HG03196 (cell line): ENCODE results near the gene SRPX.

Source experiments
- ATAC-seq: cut with Tn5 transposase; IDR thresholded peaks from one replicate; pipeline ENCODE4 v1.9.1; 2021; ENCODE audit not compliant: unreplicated experiment

SRPX gene, protein sequence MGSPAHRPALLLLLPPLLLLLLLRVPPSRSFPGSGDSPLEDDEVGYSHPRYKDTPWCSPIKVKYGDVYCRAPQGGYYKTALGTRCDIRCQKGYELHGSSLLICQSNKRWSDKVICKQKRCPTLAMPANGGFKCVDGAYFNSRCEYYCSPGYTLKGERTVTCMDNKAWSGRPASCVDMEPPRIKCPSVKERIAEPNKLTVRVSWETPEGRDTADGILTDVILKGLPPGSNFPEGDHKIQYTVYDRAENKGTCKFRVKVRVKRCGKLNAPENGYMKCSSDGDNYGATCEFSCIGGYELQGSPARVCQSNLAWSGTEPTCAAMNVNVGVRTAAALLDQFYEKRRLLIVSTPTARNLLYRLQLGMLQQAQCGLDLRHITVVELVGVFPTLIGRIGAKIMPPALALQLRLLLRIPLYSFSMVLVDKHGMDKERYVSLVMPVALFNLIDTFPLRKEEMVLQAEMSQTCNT

DNA sequence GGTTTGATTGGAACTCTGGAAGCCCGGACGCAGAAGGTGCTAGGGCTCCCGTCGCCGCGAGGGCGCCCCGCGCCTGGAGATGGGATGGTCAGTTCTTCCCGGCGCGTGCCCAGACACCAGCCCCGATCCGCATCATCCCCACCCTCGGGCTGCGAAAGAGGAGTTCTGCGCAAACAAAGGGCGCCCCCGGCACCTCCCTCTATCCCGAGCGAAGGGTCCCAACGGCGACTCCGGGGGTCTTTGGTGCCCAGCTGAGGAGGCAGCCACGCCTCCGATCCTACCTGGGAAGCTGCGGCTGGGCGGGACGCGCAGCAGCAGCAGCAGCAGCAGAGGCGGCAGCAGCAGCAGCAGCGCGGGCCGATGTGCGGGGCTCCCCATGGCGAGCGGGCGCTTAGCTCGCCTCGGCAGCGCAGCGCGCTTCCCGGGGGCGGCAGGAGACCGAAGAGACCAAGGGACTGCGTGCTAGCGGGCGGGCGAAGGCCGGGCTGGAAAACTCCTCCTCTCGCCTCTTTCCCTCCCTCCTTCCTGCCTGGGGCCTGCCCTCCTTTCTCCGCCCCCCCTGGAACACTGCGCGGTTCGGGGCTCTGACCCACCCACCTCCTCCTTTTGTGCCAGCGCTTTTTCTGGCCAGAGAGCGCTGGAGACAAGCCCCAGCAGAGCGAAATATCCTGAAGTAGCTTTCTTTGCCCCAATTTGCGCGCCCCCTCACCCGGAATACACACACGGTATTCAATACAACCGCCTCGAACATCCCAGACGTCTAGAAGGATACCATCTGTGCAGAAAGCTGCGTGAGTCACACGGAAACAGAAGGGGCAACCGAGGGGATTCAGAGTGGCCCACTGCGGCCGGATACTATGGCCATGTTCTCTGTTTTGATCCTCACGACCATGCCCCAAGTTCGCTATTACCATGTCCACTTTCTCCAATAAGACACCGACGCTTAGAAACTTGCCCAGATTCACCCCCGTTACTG, at the start of gene SRPX:
TSS of gene SRPX (minus strand) at position 457 of the 976 bp plus-strand sequence. CDS start at position 378, 79 bp downstream.
- no peak for ATAC-seq

GRCh38 chrX:38268011-38268410, 47.3 kb upstream of the SRPX start:
- ATAC-seq = no peak

- ATAC-seq = no peak
Observed at GRCh38 chrX:38262715-38263620, 42.3 kb upstream of the SRPX start.

GRCh38 chrX:38260231-38260630, 39.6 kb upstream of the SRPX start:
- no peak for ATAC-seq

DNA sequence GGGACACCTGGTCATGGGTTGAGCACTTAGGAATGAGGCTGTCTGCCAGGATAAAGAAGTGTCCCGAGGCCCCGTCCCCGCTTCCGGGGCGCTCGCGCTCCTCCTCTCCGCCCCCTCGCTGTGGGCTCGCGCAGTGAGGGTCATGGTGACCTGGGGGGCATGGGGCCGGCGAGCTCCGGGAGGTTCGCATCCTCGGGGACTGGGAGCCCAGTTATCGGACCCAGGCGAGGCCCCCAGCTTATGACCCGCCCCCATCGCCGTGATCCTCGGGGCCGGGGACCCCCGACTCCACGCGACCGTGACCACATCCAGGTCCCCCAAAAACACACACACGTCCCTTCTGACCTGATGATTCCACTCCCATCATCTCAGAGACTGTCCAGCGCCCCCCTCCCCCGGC, 35.3 kb upstream of the SRPX start:
- ATAC-seq = no peak

- no peak for ATAC-seq
Observed at GRCh38 chrX:38249965-38250364, 29.3 kb upstream of the SRPX start.

DNA sequence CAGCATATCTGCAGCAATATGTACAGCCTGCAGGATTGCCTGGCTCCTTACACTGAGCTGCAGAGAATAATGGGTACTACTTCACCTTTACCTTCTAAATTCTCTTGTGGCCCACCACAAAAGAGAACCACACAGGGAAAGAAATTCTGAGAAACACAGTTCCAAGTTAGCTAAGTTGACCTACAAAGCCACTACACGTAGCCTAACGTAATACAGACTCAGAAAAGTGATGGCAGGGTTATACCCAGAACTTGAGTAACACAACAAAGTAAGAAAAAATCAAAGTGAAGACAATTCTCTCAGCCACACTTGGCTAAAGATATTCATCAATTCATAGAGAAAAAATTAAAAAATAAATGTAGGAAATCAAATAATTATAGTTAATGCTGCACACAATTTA, 26.4 kb upstream of the SRPX start:
- no peak for ATAC-seq

DNA sequence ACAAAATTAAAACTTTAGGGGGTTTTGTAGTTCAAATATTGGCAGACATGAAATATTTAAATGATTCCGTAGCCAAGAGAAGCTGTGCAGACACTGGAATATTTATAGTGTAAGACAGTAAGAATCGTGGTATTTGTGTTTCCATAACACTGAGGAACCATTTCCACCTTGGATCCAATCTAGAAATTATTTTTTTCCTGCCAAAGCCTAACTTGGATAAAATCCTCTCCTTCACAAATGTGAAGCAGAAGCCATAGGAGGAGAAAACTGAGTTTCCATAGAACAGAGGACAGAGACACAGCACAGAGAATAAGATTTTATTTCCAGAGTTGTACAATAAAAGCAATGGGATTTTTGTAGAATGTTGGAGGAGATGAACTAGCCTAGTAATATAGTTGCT, 19.9 kb upstream of the SRPX start:
- ATAC-seq = no peak

GRCh38 chrX:38236901-38237615, 16.4 kb upstream of the SRPX start:
- no peak for ATAC-seq

- no peak for ATAC-seq
Observed at GRCh38 chrX:38233891-38234667, 13.4 kb upstream of the SRPX start.

DNA sequence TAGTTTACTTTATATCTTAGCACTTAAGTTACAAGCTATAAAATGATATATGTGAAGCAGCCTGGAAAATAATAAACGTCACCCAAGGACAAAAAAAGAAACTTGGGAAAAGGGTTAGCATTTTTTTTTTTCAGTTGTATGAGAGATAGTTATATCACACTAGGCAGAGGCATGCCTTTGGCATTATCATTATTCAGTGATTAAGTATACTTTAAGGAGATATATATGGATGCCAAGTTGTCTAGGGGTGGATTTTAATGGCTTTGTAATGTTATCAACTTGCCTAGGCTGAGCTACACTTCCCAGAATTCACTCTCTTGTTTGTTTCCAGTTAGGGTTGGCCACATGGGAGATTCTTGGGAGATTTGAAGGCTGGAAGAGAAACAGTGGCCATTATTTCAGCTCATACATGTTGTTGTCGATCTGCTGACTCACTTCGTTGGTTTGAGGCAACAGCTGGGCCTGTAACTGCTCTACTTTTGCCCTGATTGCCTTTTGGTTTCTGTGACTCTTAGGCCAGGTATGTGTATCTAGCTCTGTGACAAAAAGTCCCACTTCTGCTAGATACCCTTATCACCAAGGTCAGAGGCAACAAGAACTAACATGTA, 11.5 kb upstream of the SRPX start:
- no peak for ATAC-seq

GRCh38 chrX:38225093-38225492, 4.4 kb upstream of the SRPX start:
- no peak for ATAC-seq

- no peak for ATAC-seq
Observed at GRCh38 chrX:38224160-38224559, 3.5 kb upstream of the SRPX start.

GRCh38 chrX:38221391-38221929, 789 bp upstream of the SRPX start:
- ATAC-seq = no peak

- ATAC-seq = no peak
Observed at GRCh38 chrX:38220024-38220414, 652 bp downstream of the SRPX start.

DNA sequence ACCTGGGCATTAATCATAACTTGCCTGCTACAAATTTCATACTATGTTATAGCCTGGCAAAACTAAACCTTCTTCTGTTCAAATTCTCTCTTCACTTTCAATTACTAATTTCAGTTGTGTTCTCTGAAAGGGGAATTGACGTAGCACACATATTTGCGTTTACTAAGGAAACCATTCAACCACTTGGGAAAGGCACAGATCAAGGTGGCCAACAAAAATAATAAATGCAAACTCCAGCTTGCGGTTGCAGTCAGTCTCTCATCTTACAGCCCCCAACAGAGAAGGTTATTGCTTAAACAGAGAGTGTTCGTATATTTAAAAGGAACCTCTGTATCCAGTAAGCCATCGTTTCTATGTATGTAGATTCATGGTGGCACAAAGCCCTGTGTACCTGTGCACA, 4.0 kb downstream of the SRPX start:
- ATAC-seq = no peak

DNA sequence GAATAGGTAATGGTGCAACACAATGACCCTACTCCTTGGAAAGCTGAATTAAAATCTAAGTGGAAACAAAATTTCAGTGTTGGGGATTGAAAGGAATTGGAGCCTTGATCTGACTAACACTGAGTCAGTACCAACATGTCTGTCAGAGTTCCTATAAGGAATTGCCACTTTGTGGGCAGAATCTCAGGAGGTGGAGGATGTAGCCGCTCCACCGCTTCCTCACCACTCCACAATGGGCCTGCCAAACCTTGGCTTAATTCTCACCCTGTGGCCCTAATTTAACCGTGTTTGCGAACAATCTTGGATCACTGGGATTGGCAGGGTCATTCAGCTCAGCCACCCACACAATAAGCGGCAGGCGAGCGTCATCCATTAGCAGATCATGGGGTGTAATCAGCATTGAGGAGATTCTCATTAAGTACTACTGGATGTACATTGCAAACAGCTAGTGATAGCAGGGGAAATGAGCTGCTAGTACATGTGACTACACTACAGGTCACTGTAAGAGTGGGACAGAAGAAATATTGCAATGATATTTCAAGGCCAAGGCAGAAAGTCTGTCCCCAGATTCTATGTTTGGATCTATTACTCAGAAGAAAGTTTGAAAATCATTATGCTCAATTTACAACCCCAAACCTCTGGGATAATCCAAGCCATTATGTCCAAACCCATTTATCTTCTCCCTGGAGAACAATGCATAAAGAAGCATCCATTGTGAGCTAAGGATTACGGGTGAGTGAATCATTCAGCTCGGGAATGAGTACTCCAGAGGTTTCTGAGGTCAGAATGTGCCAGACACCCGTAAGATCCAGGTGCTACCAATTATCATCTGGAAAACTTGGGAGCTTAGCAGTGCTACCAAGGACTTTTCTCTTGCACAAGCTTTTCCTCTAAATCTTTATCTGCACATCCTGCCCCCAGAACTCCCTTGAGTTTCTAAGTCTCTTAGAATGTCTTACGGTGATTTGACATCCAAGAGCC, 5.8 kb downstream of the SRPX start:
- no peak for ATAC-seq
